Endothelial cell of umbilical vein (primary cell): ENCODE measurements around the gene NCLN.

ENCODE experiments used
- EZH2 ChIP-seq: IDR thresholded peaks from 2 replicates; pipeline ENCODE4 v1.6.1; 2012; ENCODE audit warnings: borderline replicate concordance, low read depth, mild to moderate bottlenecking, moderate library complexity, low read length, inconsistent platforms; ENCODE audit not compliant: severe bottlenecking
- TF ChIP-seq, protein P1 (sequence below), 2 donors: IDR thresholded peaks; 1 replicate in 1 of 2; 2 replicates in 1 of 2; pipeline ENCODE4 v1.5.1; 2011; ENCODE audit warnings: low read length in 2 of 2, mild to moderate bottlenecking in 2 of 2, moderate library complexity in 2 of 2, control low read depth in 1 of 2, inconsistent platforms in 1 of 2, low read depth in 1 of 2; ENCODE audit not compliant: insufficient read depth in 1 of 2; ENCODE audit errors: extremely low read depth in 1 of 2

- TF ChIP-seq EZH2, result no peak
- TF ChIP-seq, protein P1, sequence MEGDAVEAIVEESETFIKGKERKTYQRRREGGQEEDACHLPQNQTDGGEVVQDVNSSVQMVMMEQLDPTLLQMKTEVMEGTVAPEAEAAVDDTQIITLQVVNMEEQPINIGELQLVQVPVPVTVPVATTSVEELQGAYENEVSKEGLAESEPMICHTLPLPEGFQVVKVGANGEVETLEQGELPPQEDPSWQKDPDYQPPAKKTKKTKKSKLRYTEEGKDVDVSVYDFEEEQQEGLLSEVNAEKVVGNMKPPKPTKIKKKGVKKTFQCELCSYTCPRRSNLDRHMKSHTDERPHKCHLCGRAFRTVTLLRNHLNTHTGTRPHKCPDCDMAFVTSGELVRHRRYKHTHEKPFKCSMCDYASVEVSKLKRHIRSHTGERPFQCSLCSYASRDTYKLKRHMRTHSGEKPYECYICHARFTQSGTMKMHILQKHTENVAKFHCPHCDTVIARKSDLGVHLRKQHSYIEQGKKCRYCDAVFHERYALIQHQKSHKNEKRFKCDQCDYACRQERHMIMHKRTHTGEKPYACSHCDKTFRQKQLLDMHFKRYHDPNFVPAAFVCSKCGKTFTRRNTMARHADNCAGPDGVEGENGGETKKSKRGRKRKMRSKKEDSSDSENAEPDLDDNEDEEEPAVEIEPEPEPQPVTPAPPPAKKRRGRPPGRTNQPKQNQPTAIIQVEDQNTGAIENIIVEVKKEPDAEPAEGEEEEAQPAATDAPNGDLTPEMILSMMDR (IDR thresholded peaks at IDR 0.05; ENCODE audit: extremely low read depth in 1 of 2, insufficient read depth in 1 of 2, low read depth in 1 of 2, low read length in 2 of 2), result no peak
Measured at GRCh38 chr19:3159565-3159964, 26.2 kb upstream of the NCLN start.
